Neural crest cell (in vitro differentiated cells): ENCODE results near the gene PHAF1. TPM values are rescaled to one million over a fixed set of nuclear protein-coding genes. Genes with fewer than 3 reads are reported as not detected.

Source experiments
- DNase-seq: peaks from one replicate; pipeline ENCODE4 v3.0.0; 2021; ENCODE audit warnings: low read depth, mixed read lengths, low spot score
- H3K27ac Mint-ChIP-seq: one replicate; pipeline ENCODE4 v1.8.0; 2021; ENCODE audit warnings: mild to moderate bottlenecking, mixed read lengths; ENCODE audit not compliant: unreplicated experiment
- H3K27me3 Mint-ChIP-seq: 2 replicates; pipeline ENCODE4 v1.8.0; 2021; ENCODE audit warnings: low read depth, mild to moderate bottlenecking, mixed read lengths
- H3K36me3 Mint-ChIP-seq: 2 replicates; pipeline ENCODE4 v1.8.0; 2021; ENCODE audit warnings: low read depth, mild to moderate bottlenecking, mixed read lengths
- H3K4me1 Mint-ChIP-seq: 2 replicates; pipeline ENCODE4 v1.8.0; 2021; ENCODE audit warnings: mixed read lengths
- H3K4me3 Mint-ChIP-seq: one replicate; pipeline ENCODE4 v1.8.0; 2021; ENCODE audit warnings: mild to moderate bottlenecking, mixed read lengths
- H3K9me3 Mint-ChIP-seq: 2 replicates; pipeline ENCODE4 v1.8.0; 2021; ENCODE audit warnings: mixed read lengths
- CTCF ChIP-seq: fragments of 200-600 bp; sonication (generic); conservative IDR thresholded peaks from 2 replicates; pipeline ENCODE4 v1.5.0; 2021; ENCODE audit warnings: antibody characterized with exemption, mild to moderate bottlenecking
- total RNA-seq: library from RNA; stranded (reverse); gene quantifications from 2 replicates; pipeline ENCODE4 v1.2.1, GENCODE V29; 2021

Gene PHAF1
- total RNA-seq, 1 donor from 2014 or later, result 24.9 TPM

DNA sequence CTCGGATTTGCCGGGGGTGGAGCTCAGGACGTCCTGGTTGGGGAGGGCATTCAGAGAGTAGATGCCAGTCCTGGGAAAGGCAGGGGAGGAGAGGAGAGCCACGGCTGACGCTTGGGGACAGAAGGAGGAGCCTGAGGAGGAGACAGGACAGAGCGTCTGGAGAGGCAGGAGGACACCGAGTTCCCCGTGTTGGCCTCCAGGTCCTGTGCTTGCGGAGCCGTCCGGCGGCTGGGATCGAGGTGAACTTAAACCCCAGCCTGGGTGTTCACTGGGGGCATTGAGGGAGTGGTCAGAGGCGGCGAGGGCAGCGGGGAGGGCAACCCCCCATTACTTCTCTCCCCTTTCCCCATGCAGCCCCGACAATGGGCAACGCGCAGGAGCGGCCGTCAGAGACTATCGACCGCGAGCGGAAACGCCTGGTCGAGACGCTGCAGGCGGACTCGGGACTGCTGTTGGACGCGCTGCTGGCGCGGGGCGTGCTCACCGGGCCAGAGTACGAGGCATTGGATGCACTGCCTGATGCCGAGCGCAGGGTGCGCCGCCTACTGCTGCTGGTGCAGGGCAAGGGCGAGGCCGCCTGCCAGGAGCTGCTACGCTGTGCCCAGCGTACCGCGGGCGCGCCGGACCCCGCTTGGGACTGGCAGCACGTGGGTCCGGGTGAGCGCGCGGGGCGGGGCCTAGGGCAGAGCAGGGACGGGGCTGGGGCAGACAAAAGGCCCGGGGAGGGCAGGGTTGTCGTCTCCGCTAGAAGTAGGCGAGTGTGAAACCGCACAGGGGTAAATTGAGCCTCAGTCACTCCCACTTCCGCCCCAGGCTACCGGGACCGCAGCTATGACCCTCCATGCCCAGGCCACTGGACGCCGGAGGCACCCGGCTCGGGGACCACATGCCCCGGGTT is 64.3 kb downstream of the PHAF1 start:
- Mint-ChIP-seq H3K4me3 (peak overlapping the region; percentile 87), H3K27me3 (peaks cover 68% of the 10 kb centered on the region), H3K36me3 (peaks cover 2% of the 10 kb centered on the region), H3K4me1 (peaks cover 37% of the 10 kb centered on the region), H3K27ac (no peak overlapping the region), H3K9me3 (no peaks in the 10 kb centered on the region)
- DNase-seq, result peak; percentile 65
- no peak for TF ChIP-seq CTCF

DNA sequence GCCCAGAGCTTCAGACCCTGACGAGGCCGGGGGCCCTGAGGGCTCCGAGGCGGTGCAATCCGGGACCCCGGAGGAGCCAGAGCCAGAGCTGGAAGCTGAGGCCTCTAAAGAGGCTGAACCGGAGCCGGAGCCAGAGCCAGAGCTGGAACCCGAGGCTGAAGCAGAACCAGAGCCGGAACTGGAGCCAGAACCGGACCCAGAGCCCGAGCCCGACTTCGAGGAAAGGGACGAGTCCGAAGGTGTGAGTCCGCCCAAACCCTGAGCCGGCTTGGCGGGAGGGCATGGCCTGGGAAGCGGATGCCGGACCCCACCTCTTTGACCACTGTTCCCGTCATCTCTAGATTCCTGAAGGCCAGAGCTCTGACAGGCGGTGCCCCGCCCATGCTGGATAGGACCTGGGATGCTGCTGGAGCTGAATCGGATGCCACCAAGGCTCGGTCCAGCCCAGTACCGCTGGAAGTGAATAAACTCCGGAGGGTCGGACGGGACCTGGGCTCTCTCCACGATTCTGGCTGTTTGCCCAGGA is 65.0 kb downstream of the PHAF1 start:
- no peak for TF ChIP-seq CTCF
- Mint-ChIP-seq H3K4me3 (peak overlapping the region; percentile 54), H3K27me3 (peaks cover 64% of the 10 kb centered on the region), H3K4me1 (peaks cover 35% of the 10 kb centered on the region), H3K9me3 (no peaks in the 10 kb centered on the region), H3K27ac (no peak overlapping the region), H3K36me3 (peaks cover 2% of the 10 kb centered on the region)
- DNase-seq, result no peak

- no peak overlapping the region for H3K27ac Mint-ChIP-seq
- no peak for TF ChIP-seq CTCF
- H3K36me3 Mint-ChIP-seq, result peaks cover 2% of the 10 kb centered on the region
- H3K4me1 Mint-ChIP-seq, result peaks cover 19% of the 10 kb centered on the region
- H3K4me3 Mint-ChIP-seq, result peak overlapping the region; percentile 5
- H3K9me3 Mint-ChIP-seq, result no peaks in the 10 kb centered on the region
- DNase-seq, result no peak
- H3K27me3 Mint-ChIP-seq, result peaks cover 49% of the 10 kb centered on the region
Measured at GRCh38 chr16:67176662-67177061, 66.9 kb downstream of the PHAF1 start.

- H3K36me3 Mint-ChIP-seq, result peaks cover 2% of the 10 kb centered on the region
- peaks cover 41% of the 10 kb centered on the region for H3K27me3 Mint-ChIP-seq
- no peak for DNase-seq
- TF ChIP-seq CTCF, result peak; percentile 20
- peak overlapping the region; percentile 66 for H3K4me3 Mint-ChIP-seq
- peaks cover 16% of the 10 kb centered on the region for H3K4me1 Mint-ChIP-seq
- H3K9me3 Mint-ChIP-seq, result no peaks in the 10 kb centered on the region
- H3K27ac Mint-ChIP-seq, result no peak overlapping the region
Measured at GRCh38 chr16:67177743-67178699, 68.3 kb downstream of the PHAF1 start.

GRCh38 chr16:67179421-67180080 is 69.8 kb downstream of the PHAF1 start:
- Mint-ChIP-seq H3K27ac (no peak overlapping the region), H3K27me3 (peaks cover 33% of the 10 kb centered on the region), H3K36me3 (peaks cover 2% of the 10 kb centered on the region), H3K4me1 (peaks cover 5% of the 10 kb centered on the region), H3K9me3 (no peaks in the 10 kb centered on the region), H3K4me3 (peak overlapping the region; percentile 54)
- no peak for DNase-seq
- TF ChIP-seq CTCF, result peak; percentile 26
